ENCODE measurements around the gene SLC22A31. TPM values are rescaled to one million over a fixed set of nuclear protein-coding genes. Genes with fewer than 3 reads are reported as not detected.

The SLC22A31 gene
- total RNA-seq, 1 donor from 2014 or later: not detected

DNA sequence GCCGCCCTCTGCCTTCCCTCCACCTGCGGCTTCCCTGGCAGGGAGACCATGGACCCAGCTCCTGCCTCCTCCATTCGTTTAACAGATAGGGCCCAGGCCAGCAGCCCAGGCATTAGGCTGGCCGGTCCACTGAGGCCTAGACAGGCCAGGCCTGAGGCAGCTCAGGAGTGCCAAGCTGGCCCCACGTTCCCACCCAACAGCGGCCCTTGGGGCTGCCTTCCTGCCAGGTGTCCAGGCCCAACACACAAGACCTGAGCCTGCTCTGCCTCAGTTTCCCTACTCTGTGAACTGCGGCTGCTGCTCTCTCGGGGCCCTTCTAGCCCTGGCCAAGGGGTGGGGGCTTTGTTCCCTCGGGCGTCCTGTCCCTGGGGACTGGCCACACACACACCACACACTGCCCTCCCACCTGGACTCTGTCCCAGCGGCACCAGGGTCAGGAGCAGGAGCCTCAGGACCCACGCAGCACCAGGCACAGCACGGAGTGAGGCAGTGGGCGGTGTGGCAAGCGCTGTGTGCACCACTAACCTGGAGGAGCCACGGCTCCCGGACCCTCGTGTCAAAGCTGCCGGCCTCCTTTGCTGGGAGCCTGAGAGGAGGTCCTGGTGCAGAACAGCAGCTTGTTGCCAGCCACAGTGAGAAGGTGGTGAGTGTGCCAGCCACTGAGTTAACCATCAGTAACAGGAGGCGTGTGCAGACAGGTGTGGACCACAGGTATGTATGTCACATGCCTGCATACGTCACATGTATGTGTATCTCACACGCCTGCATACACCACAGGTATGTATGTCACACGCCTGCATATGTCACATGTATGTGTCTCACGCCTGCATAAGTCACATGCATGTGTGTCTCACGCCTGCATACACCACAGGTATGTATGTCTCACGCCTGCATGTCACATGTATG lies 43.3 kb downstream of the SLC22A31 start:
- peaks cover 5% of the 10 kb centered on the region for H3K36me3 Mint-ChIP-seq (ENCODE audit: low read depth)
- intact Hi-C loops (cut with micrococcal nuclease): no loop called here
- DNase-seq: no peak
- peaks cover under 1% of the 10 kb centered on the region for H3K27me3 Mint-ChIP-seq
- no peaks in the 10 kb centered on the region for H3K9me3 Mint-ChIP-seq
- no peak for ATAC-seq (ENCODE audit: low read depth)
- TF ChIP-seq, protein P1, sequence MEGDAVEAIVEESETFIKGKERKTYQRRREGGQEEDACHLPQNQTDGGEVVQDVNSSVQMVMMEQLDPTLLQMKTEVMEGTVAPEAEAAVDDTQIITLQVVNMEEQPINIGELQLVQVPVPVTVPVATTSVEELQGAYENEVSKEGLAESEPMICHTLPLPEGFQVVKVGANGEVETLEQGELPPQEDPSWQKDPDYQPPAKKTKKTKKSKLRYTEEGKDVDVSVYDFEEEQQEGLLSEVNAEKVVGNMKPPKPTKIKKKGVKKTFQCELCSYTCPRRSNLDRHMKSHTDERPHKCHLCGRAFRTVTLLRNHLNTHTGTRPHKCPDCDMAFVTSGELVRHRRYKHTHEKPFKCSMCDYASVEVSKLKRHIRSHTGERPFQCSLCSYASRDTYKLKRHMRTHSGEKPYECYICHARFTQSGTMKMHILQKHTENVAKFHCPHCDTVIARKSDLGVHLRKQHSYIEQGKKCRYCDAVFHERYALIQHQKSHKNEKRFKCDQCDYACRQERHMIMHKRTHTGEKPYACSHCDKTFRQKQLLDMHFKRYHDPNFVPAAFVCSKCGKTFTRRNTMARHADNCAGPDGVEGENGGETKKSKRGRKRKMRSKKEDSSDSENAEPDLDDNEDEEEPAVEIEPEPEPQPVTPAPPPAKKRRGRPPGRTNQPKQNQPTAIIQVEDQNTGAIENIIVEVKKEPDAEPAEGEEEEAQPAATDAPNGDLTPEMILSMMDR (IDR thresholded peaks at IDR 0.05): no peak
- ChIA-PET POLR2A (interaction anchor here (0.6 to 1.2 kb wide), 4 partner anchors 189 to 345 kb away, joined by 3 to 7 read pairs (median 5); partner anchors contain the start of gene APRT), CTCF (no interaction called here)
- H3K27ac Mint-ChIP-seq: no peak overlapping the region
- H3K4me1 Mint-ChIP-seq: peaks cover 22% of the 10 kb centered on the region
- H3K4me3 Mint-ChIP-seq: no peak overlapping the region

DNA sequence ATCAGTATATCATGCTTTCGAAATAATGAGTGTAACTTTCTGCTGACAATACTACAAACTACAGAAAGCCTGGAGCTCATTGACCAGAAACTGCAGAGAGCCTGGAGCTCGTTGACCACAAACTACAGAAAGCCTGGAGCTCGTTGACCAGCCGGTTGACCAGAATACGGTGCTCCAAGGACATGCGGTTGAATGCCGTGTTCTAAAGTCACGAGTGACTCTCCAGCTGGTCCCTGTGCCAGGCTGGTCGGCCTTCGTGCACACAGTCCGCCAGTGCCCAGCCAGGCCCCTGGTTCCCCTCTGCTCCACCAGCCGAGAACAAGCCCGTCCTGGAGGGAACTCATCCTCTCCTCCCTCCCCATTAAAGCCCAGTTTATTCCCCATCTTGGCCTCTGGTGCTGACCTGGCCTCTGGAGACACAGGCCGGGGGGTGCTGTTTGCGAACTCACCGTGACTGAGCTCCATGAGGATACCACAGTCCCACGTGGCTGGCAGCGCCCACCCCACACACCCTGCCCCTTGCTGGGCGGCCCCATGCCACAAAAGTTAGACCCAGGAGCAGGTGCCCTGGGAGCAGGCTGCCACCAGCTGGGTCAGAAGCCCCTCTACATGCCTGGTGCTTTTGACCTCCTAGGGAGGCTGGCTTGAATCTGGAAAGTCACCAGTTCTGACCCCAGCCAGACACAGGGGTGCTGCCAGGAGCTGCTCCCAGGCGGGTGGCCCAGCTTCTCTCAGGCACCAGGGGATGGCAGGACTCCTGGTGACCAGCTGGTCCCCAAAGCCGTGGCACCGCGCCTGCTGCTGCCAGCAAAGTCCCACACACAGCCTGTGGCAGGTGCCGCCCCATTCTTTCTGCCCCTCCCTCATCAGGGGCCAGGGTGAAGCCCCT lies 44.2 kb downstream of the SLC22A31 start:
- ChIA-PET CTCF (interaction anchor here (1.0 kb wide), 1 partner anchor 214 kb away, joined by 3 read pairs; no protein-coding TSS in a partner anchor), POLR2A (interaction anchor here (1.0 to 1.2 kb wide), 4 partner anchors 188 to 344 kb away, joined by 3 to 5 read pairs (median 3); partner anchors contain the start of gene APRT)
- no peak for DNase-seq
- Mint-ChIP-seq H3K9me3 (no peaks in the 10 kb centered on the region), H3K4me3 (no peak overlapping the region), H3K27ac (no peak overlapping the region), H3K36me3 (ENCODE audit: low read depth) (peaks cover 13% of the 10 kb centered on the region), H3K4me1 (peaks cover 19% of the 10 kb centered on the region), H3K27me3 (no peaks in the 10 kb centered on the region)
- no peak for ATAC-seq (ENCODE audit: low read depth)
- TF ChIP-seq, protein P1 (IDR thresholded peaks at IDR 0.05): no peak
- intact Hi-C loops (cut with micrococcal nuclease): no loop called here

DNA sequence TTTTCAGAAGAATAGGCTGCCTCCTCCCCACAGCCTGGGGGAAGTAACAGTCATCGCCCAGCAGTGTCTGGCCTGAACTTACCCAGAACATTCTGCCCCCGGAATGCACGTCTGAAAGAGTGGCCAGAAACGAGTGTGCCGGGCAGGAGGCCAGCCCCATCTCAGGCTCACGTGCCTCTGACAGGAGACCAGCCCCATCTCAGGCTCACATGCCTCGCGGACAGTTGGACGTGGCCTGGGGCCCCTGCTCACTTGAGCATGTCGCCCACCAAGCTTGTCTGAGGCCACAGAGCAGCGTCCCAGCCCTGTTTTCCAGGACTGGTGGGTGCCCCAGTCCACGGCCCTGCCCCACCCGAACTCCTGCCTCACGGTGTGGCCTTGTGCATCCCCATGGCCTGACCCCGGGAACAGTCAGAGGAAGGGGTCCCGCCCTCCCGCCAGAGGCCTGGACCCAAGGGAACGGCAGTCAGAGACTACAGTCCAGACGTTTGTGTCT lies 45.1 kb downstream of the SLC22A31 start:
- H3K9me3 Mint-ChIP-seq: no peaks in the 10 kb centered on the region
- TF ChIP-seq, protein P1 (IDR thresholded peaks at IDR 0.05): no peak
- ChIA-PET CTCF (interaction anchor here (1.0 kb wide), 1 partner anchor 213 kb away, joined by 3 read pairs; no protein-coding TSS in a partner anchor), POLR2A (interaction anchor here (1.0 to 1.1 kb wide), 3 partner anchors 117 to 219 kb away, joined by 3 read pairs; no protein-coding TSS in a partner anchor)
- no peak for ATAC-seq (ENCODE audit: low read depth)
- H3K4me3 Mint-ChIP-seq: no peak overlapping the region
- H3K36me3 Mint-ChIP-seq (ENCODE audit: low read depth): peaks cover 22% of the 10 kb centered on the region
- intact Hi-C loops (cut with micrococcal nuclease): no loop called here
- H3K4me1 Mint-ChIP-seq: peaks cover 19% of the 10 kb centered on the region
- no peaks in the 10 kb centered on the region for H3K27me3 Mint-ChIP-seq
- no peak for DNase-seq
- H3K27ac Mint-ChIP-seq: no peak overlapping the region

DNA sequence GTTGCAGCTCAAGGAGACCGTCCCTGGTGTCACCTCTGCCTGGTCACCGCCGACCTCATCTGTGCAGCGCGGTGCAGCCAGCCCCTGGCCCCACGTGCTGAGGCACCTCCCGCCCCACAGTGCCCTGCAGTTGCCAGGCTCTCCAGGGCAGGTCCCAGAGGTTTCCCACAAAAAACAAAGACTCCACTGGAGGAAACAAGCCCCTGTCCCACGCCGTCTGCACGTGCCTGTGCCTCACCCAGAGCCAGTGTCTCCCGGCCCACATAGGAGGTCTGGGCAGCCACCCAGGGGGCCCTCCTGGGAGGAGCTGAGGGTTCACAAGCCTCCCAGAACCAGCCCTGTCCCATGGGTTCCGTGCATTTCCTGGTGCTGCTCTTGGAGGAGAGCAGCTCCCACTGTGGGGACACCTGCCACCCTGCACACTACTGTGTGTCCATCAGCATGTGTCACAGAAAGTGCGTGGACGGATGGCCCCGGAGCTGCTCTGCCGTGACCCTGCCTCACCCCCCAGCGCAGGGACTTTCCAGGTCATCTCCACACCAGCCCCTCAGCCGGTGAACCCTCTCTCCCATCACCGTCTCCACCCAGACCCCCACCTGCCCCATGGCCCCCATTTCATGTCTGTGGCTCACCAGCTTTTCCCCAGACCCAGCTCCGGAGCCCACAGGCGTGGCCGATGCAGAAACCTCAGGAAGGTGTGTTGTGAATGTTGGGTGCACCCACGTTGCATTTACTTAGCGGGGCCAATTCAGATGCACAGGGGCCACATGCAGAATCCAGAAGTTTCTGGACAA lies 45.8 kb downstream of the SLC22A31 start:
- H3K9me3 Mint-ChIP-seq: peaks cover under 1% of the 10 kb centered on the region
- H3K27ac Mint-ChIP-seq: no peak overlapping the region
- TF ChIP-seq, protein P1 (IDR thresholded peaks at IDR 0.05): no peak
- H3K4me1 Mint-ChIP-seq: peaks cover 19% of the 10 kb centered on the region
- no peak for ATAC-seq (ENCODE audit: low read depth)
- intact Hi-C loops (cut with micrococcal nuclease): no loop called here
- no peak overlapping the region for H3K4me3 Mint-ChIP-seq
- DNase-seq: no peak
- CTCF ChIA-PET: no interaction called here
- peaks cover 28% of the 10 kb centered on the region for H3K36me3 Mint-ChIP-seq (ENCODE audit: low read depth)
- no peaks in the 10 kb centered on the region for H3K27me3 Mint-ChIP-seq
- POLR2A ChIA-PET: interaction anchor here (1.0 to 1.1 kb wide), 2 partner anchors 116 to 187 kb away, joined by 3 read pairs; no protein-coding TSS in a partner anchor

Data from activated B cell treated with CpG ODN at 0.5 μM for 24 hours (primary cell).